Astrocyte (in vitro differentiated cells and primary cell): ENCODE measurements around the gene ZNF189. TPM values are rescaled to one million over a fixed set of nuclear protein-coding genes. Genes with fewer than 3 reads are reported as not detected.

ENCODE experiments used
- DNase-seq: peaks from one replicate; pipeline ENCODE4 v3.0.0-alpha.2; 2010; ENCODE audit warnings: low read depth
- FAIRE-seq: peaks from 2 replicates; lab custom pipeline; 2011; peaks lifted over from hg19 to GRCh38; lab: Jason Lieb, UNC
- H2AFZ ChIP-seq: 2 replicates; pipeline ENCODE4 v1.6.0; 2012; ENCODE audit warnings: low read depth, low read length, inconsistent platforms
- H3K27ac ChIP-seq: 2 replicates; pipeline ENCODE4 v1.5.1; 2011; ENCODE audit warnings: low read depth, low read length, inconsistent platforms
- H3K27me3 ChIP-seq: 2 replicates; pipeline ENCODE4 v1.6.0; 2011; ENCODE audit warnings: low read length, inconsistent platforms; ENCODE audit not compliant: insufficient read depth
- H3K36me3 ChIP-seq: 2 replicates; pipeline ENCODE4 v1.5.1; 2011; ENCODE audit warnings: low read length, inconsistent platforms; ENCODE audit not compliant: insufficient read depth
- H3K4me1 ChIP-seq: 2 replicates; pipeline ENCODE4 v1.5.1; 2011; ENCODE audit warnings: low read length, inconsistent platforms; ENCODE audit not compliant: insufficient read depth
- H3K4me2 ChIP-seq: 2 replicates; pipeline ENCODE4 v1.6.0; 2012; ENCODE audit warnings: low read length, inconsistent platforms
- H3K4me3 ChIP-seq: 2 replicates; pipeline ENCODE4 v1.5.1; 2011; ENCODE audit warnings: low read depth, mild to moderate bottlenecking, low read length, inconsistent platforms; ENCODE audit not compliant: insufficient read depth
- H3K79me2 ChIP-seq: 2 replicates; pipeline ENCODE4 v1.6.0; 2012; ENCODE audit warnings: mild to moderate bottlenecking, low read length, inconsistent platforms; ENCODE audit not compliant: insufficient read depth
- H3K9ac ChIP-seq: 2 replicates; pipeline ENCODE4 v1.6.0; 2012; ENCODE audit warnings: mild to moderate bottlenecking, low read length, inconsistent platforms
- H3K9me3 ChIP-seq: 2 replicates; pipeline ENCODE4 v1.5.1; 2012; ENCODE audit warnings: low read depth, mild to moderate bottlenecking, low read length, inconsistent platforms; ENCODE audit not compliant: insufficient read depth
- H4K20me1 ChIP-seq: 2 replicates; pipeline ENCODE4 v1.6.0; 2012; ENCODE audit warnings: low read length, inconsistent platforms; ENCODE audit not compliant: insufficient read depth
- H3K27ac Mint-ChIP-seq: one replicate; pipeline ENCODE4 v1.8.0; 2021; ENCODE audit warnings: mild to moderate bottlenecking, mixed read lengths; ENCODE audit not compliant: unreplicated experiment
- H3K27me3 Mint-ChIP-seq: one replicate; pipeline ENCODE4 v1.8.0; 2021; ENCODE audit warnings: low read depth, mixed read lengths; ENCODE audit not compliant: unreplicated experiment
- H3K36me3 Mint-ChIP-seq: one replicate; pipeline ENCODE4 v1.8.0; 2021; ENCODE audit warnings: low read depth, mixed read lengths; ENCODE audit not compliant: unreplicated experiment
- H3K4me1 Mint-ChIP-seq: one replicate; pipeline ENCODE4 v1.8.0; 2021; ENCODE audit warnings: low read depth, mixed read lengths; ENCODE audit not compliant: unreplicated experiment
- H3K4me3 Mint-ChIP-seq: one replicate; pipeline ENCODE4 v1.8.0; 2021; ENCODE audit warnings: mild to moderate bottlenecking, moderate library complexity, mixed read lengths; ENCODE audit not compliant: unreplicated experiment
- H3K9me3 Mint-ChIP-seq: one replicate; pipeline ENCODE4 v1.8.0; 2021; ENCODE audit warnings: mild to moderate bottlenecking, mixed read lengths; ENCODE audit not compliant: unreplicated experiment
- EZH2 ChIP-seq: IDR thresholded peaks from 2 replicates; pipeline ENCODE4 v1.6.1; 2012; ENCODE audit warnings: mild to moderate bottlenecking, low read length, inconsistent platforms; ENCODE audit not compliant: insufficient read depth
- total RNA-seq: library from RNA; stranded (reverse); gene quantifications from 2 replicates; pipeline ENCODE4 v1.2.1, GENCODE V29; 2021
- TF ChIP-seq, protein P1 (sequence below): IDR thresholded peaks from 2 replicates; pipeline ENCODE4 v1.5.1; 2011; ENCODE audit warnings: low read depth, mild to moderate bottlenecking, inconsistent platforms, low read length, moderate library complexity; ENCODE audit not compliant: insufficient read depth

ZNF189 gene
- total RNA-seq, 1 donor from 2014 or later, result 16.8 TPM

DNA sequence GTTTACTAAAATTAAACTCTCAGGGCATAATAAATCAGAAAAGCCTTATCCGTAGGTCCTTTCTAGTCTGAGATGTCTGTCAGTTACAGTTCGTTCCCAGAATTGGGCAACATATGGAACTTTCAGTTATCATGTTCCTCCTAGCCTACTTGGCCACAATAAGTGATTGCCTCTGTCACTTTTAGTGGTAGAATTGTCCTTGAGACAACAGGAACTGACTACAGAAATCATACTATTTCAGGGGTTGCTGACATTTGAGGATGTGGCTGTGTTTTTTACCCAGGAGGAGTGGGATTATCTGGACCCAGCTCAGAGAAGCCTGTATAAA lies 956 bp downstream of the ZNF189 start:
- peaks cover 26% of the 10 kb centered on the region for H3K36me3 ChIP-seq
- peak overlapping the region; percentile 98 for H3K4me3 Mint-ChIP-seq
- peaks cover 3% of the 10 kb centered on the region for H3K9me3 Mint-ChIP-seq
- H3K27me3 Mint-ChIP-seq, result no peaks in the 10 kb centered on the region
- DNase-seq, result no peak
- H3K4me1 ChIP-seq, result peaks cover 20% of the 10 kb centered on the region
- peak overlapping the region; percentile 100 for H3K9ac ChIP-seq
- H3K36me3 Mint-ChIP-seq, result peaks cover 39% of the 10 kb centered on the region
- H3K27ac Mint-ChIP-seq, result no peak overlapping the region
- H3K79me2 ChIP-seq, result peaks cover 70% of the 10 kb centered on the region
- peak overlapping the region; percentile 95 for H3K4me2 ChIP-seq
- peaks cover 3% of the 10 kb centered on the region for H3K9me3 ChIP-seq
- H3K27me3 ChIP-seq, result no peaks in the 10 kb centered on the region
- FAIRE-seq, result no peak
- H3K4me3 ChIP-seq, result peak overlapping the region; percentile 99
- TF ChIP-seq EZH2, result no peak
- TF ChIP-seq, protein P1, sequence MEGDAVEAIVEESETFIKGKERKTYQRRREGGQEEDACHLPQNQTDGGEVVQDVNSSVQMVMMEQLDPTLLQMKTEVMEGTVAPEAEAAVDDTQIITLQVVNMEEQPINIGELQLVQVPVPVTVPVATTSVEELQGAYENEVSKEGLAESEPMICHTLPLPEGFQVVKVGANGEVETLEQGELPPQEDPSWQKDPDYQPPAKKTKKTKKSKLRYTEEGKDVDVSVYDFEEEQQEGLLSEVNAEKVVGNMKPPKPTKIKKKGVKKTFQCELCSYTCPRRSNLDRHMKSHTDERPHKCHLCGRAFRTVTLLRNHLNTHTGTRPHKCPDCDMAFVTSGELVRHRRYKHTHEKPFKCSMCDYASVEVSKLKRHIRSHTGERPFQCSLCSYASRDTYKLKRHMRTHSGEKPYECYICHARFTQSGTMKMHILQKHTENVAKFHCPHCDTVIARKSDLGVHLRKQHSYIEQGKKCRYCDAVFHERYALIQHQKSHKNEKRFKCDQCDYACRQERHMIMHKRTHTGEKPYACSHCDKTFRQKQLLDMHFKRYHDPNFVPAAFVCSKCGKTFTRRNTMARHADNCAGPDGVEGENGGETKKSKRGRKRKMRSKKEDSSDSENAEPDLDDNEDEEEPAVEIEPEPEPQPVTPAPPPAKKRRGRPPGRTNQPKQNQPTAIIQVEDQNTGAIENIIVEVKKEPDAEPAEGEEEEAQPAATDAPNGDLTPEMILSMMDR, result no peak
- no peak overlapping the region for H3K27ac ChIP-seq
- H3K4me1 Mint-ChIP-seq, result peaks cover 23% of the 10 kb centered on the region
- H4K20me1 ChIP-seq, result peaks cover 18% of the 10 kb centered on the region
- no peak overlapping the region for H2AFZ ChIP-seq

DNA sequence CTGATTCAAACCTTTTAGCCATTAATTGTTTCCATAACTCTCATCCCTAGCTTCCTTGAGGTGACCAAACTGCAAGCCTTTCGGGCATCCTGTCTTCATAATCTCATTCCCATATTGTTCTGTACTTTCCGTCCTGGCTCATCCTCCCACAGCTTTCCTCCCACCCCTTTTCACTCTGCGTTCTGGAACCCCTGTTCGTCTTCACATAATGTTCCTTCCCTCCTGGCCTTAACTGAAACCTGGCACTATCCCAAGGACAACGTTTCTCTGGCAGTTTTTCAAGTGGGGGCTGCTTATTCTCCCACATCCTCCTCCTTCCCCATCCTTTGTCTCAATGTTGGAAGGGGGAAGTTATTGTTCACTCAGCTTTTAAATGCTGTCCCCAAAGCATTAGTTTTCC lies 1.5 kb downstream of the ZNF189 start:
- H3K79me2 ChIP-seq, result peaks cover 70% of the 10 kb centered on the region
- H3K4me3 Mint-ChIP-seq, result peak overlapping the region; percentile 98
- no peak overlapping the region for H3K27ac Mint-ChIP-seq

More for the DNA sequence above, 1.5 kb downstream of the ZNF189 start:
- no peak for FAIRE-seq
- H4K20me1 ChIP-seq, result peaks cover 13% of the 10 kb centered on the region
- Mint-ChIP-seq H3K36me3 (peaks cover 44% of the 10 kb centered on the region), H3K9me3 (peaks cover 8% of the 10 kb centered on the region), H3K4me1 (peaks cover 20% of the 10 kb centered on the region), H3K27me3 (no peaks in the 10 kb centered on the region)
- no peak overlapping the region for H2AFZ ChIP-seq
- no peak overlapping the region for H3K27ac ChIP-seq
- H3K4me2 ChIP-seq, result peak overlapping the region; percentile 95
- DNase-seq, result no peak
- peaks cover 31% of the 10 kb centered on the region for H3K36me3 ChIP-seq
- H3K9me3 ChIP-seq, result peaks cover 7% of the 10 kb centered on the region
- peak overlapping the region; percentile 99 for H3K4me3 ChIP-seq
- no peak for TF ChIP-seq EZH2
- TF ChIP-seq, protein P1, result no peak
- H3K9ac ChIP-seq, result no peak overlapping the region
- H3K27me3 ChIP-seq, result no peaks in the 10 kb centered on the region
- H3K4me1 ChIP-seq, result peaks cover 20% of the 10 kb centered on the region
